Endothelial cell of umbilical vein (primary cell): ENCODE measurements around the gene MYEOV.

Source experiments
- CTCF ChIP-seq, 2 donors: IDR thresholded peaks; 1 replicate in 1 of 2; 2 replicates in 1 of 2; pipeline ENCODE4 v1.5.1; 2011; ENCODE audit warnings: low read length in 2 of 2, mild to moderate bottlenecking in 2 of 2, moderate library complexity in 2 of 2, control low read depth in 1 of 2, inconsistent platforms in 1 of 2, low read depth in 1 of 2; ENCODE audit not compliant: insufficient read depth in 1 of 2; ENCODE audit errors: extremely low read depth in 1 of 2
- EZH2 ChIP-seq: IDR thresholded peaks from 2 replicates; pipeline ENCODE4 v1.6.1; 2012; ENCODE audit warnings: borderline replicate concordance, low read depth, mild to moderate bottlenecking, moderate library complexity, low read length, inconsistent platforms; ENCODE audit not compliant: severe bottlenecking
- FOS ChIP-seq: IDR thresholded peaks from 2 replicates; pipeline ENCODE4 v1.6.1; 2011; ENCODE audit warnings: mild to moderate bottlenecking, low read length, moderate library complexity, borderline replicate concordance; ENCODE audit not compliant: insufficient read depth
- GATA2 ChIP-seq: IDR thresholded peaks from 2 replicates; pipeline ENCODE4 v1.7.0; 2011; ENCODE audit warnings: low read depth, mild to moderate bottlenecking, moderate library complexity, mixed read lengths, low read length; ENCODE audit not compliant: insufficient read length, insufficient read depth
- JUN ChIP-seq: IDR thresholded peaks from 2 replicates; pipeline ENCODE4 v1.6.1; 2011; ENCODE audit warnings: borderline replicate concordance, low read depth; ENCODE audit not compliant: insufficient read length, insufficient read depth
- MYC ChIP-seq: IDR thresholded peaks from one replicate; pipeline ENCODE4 v1.6.1; 2011; ENCODE audit warnings: mild to moderate bottlenecking, low read depth, low read length
- POLR2A ChIP-seq: IDR thresholded peaks from 2 replicates; pipeline ENCODE4 v1.6.1; 2012; ENCODE audit warnings: low read depth, mild to moderate bottlenecking, control low read depth, low read length
- POLR2AphosphoS5 ChIP-seq: IDR thresholded peaks from 2 replicates; pipeline ENCODE4 v1.6.1; 2012; ENCODE audit warnings: low read depth, mild to moderate bottlenecking, control low read depth, low read length, moderate library complexity; ENCODE audit not compliant: insufficient read depth
- TF ChIP-seq, protein P1 (sequence below): IDR thresholded peaks from 2 replicates; pipeline ENCODE4 v1.6.1; 2011; ENCODE audit not compliant: insufficient read depth, insufficient read length

GRCh38 chr11:69263736-69264052, 30.3 kb upstream of the MYEOV start:
- TF ChIP-seq GATA2, result no peak
- no peak for TF ChIP-seq CTCF (IDR thresholded peaks at IDR 0.05; ENCODE audit: extremely low read depth in 1 of 2, insufficient read depth in 1 of 2, low read depth in 1 of 2, low read length in 2 of 2)
- no peak for TF ChIP-seq EZH2
- TF ChIP-seq POLR2A, result no peak
- no peak for TF ChIP-seq POLR2AphosphoS5
- TF ChIP-seq JUN, result no peak
- TF ChIP-seq FOS, result no peak
- TF ChIP-seq MYC, result no peak
- TF ChIP-seq, protein P1, sequence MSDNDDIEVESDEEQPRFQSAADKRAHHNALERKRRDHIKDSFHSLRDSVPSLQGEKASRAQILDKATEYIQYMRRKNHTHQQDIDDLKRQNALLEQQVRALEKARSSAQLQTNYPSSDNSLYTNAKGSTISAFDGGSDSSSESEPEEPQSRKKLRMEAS, result no peak
